Choroid plexus epithelial cell (primary cell): ENCODE data around the gene SLC22A23.

Experiments
- DNase-seq: peaks from one replicate; pipeline ENCODE4 v3.0.0-alpha.2; 2010; ENCODE audit warnings: low read depth
- H3K4me3 ChIP-seq: 2 replicates; pipeline ENCODE4 v1.5.1; 2011; ENCODE audit warnings: low read depth, mild to moderate bottlenecking, control low read depth, low read length, moderate library complexity
- TF ChIP-seq, protein P1 (sequence below): conservative IDR thresholded peaks from 2 replicates; pipeline ENCODE4 v1.5.1; 2011; ENCODE audit warnings: low read depth, mild to moderate bottlenecking, control low read depth, inconsistent platforms, low read length, moderate library complexity

Gene SLC22A23

DNA sequence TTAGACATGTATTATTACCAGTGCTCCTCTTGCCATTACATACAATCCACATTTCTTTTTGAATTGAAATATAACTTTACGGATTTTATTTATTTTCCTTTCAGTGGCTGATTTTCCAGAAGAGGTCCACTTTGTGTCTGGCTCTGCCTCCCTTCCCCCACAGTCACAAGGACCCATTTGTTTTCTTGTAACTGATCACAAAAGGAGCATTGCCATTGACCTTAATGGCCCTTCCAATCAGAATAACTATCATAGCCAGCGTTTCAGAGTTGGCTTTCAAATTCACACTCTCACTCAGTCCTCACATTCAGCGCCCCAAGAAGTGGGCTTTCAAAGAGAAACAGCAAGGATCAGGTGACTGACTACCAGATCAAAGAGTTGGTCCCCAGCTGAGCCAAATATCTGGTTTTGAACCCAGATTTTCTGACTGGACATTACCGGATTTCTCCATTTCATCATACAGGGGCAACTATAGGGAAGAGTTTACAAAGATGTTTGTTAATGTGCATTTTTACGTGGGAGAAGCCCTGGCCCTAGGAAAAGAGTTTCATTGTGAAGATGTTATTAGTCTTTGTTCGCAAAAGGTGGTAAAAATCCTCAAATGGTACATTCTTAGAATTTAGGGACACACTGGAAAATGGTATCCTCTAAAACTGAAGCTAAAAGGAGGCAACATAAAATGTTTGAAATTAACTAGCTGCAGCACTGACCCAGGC, 2.0 kb upstream of the SLC22A23 start:
- no peak for DNase-seq
- TF ChIP-seq, protein P1, sequence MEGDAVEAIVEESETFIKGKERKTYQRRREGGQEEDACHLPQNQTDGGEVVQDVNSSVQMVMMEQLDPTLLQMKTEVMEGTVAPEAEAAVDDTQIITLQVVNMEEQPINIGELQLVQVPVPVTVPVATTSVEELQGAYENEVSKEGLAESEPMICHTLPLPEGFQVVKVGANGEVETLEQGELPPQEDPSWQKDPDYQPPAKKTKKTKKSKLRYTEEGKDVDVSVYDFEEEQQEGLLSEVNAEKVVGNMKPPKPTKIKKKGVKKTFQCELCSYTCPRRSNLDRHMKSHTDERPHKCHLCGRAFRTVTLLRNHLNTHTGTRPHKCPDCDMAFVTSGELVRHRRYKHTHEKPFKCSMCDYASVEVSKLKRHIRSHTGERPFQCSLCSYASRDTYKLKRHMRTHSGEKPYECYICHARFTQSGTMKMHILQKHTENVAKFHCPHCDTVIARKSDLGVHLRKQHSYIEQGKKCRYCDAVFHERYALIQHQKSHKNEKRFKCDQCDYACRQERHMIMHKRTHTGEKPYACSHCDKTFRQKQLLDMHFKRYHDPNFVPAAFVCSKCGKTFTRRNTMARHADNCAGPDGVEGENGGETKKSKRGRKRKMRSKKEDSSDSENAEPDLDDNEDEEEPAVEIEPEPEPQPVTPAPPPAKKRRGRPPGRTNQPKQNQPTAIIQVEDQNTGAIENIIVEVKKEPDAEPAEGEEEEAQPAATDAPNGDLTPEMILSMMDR: no peak
- H3K4me3 ChIP-seq: no peak overlapping the region

DNA sequence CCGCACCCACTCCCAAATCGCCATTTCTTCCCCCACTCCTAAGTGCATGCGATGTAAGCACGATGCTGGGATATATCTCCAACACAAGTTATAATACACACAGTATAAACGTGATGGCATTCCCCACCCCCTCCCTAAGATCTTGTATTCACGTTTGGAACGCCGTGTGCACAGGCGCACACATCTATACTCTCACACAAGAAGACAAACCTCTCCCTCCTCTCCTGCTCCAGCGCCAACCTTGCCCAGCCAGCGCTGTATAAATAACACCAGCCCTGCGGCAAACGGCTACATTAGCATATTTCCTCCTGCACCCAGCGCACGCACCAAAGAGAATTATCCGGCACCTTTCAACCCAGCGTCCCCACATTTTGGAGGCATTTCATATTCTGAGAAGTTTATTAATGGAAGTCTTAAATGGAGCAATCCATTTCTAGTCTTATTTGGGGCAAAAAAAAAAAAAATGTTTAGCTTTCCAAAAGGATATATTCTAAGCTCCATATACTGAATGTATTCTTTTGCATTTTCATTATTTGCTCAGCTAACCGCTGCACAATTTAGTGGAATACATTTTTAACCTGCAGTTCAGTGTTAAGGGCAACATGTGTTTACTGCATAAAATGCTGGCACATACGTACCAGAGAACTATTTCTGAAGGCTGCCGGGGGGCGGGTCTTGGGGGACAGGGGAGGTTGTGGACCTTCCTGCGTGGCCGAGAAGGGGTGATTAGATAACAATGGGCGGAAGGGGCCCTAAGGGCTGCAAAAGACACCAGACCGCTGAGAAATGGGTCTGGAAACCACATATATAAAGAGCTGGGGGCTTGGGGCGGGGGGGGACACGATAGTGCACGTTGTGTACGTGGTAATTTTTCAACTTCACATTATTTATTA, 1.1 kb upstream of the SLC22A23 start:
- peak; percentile 43 for DNase-seq
- H3K4me3 ChIP-seq: peak overlapping the region; percentile 73
- TF ChIP-seq, protein P1: no peak

DNA sequence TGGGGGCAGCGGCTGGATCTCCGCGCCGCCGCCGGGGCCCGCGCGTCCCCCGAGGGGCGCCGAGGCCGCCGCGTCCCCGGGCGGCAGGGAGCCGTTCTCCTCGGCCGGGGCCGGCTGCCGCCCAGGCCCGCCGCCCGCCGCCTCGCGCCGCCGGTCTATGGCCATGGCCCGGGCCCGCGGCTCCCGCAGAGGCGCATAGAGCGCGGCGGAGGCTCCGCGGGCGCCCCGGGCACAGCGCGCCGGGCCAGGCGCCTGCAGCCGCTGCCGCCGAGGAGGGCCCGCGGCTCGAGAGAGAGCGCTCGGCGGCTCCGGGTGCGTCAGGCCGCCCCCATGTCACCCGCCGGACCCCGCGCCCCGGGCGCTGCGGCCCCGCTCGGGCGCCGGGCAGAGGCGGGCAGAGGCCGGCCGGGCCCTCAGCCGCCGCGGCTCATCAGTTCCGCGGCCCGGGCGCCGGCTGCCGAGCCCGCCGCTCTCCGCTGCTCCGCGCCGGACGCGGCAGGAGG, 404 bp downstream of the SLC22A23 start:
- no peak for DNase-seq
- peak overlapping the region; percentile 73 for H3K4me3 ChIP-seq
- TF ChIP-seq, protein P1: no peak

DNA sequence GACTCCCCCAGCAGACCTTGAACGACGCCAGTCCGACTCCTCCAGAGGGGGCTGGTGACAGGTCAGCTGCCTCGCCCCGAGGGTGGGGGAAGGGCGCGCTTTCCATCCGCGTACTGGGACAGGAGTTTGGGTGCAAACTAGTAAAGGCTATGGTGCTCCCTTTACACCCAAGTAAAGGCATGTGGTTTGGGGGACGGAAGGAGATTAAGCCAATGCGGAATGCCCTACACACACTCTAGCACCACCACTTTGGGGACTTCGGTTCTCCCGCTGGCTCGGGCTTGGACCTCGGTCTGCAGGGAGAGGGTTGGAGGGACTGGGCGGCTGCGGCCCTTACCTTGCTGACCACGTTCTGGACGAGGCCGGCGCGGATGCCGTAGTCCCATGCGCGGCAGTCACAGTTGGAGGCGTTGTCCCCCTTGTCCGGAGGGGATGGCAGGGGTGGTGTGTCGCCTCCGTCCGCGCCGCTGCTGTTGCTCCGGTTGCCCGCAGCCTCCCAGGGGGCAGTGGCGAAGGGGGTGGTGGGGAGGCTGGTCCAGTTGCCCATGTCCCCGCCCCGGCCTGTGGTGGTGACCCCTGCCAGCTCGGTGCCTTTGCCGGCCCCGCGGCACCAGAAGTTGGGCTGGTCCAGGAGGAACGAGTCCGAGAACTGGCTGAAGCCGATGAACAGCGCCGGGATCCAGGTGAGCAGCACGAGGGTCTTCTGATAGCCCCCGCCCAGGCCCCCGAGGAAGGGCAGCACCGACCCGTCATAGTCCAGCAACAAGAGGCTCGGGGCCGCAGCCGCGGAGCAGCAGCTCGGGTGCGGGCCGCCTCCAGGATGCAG, 1.1 kb downstream of the SLC22A23 start:
- peak overlapping the region; percentile 73 for H3K4me3 ChIP-seq
- no peak for DNase-seq
- TF ChIP-seq, protein P1: no peak

DNA sequence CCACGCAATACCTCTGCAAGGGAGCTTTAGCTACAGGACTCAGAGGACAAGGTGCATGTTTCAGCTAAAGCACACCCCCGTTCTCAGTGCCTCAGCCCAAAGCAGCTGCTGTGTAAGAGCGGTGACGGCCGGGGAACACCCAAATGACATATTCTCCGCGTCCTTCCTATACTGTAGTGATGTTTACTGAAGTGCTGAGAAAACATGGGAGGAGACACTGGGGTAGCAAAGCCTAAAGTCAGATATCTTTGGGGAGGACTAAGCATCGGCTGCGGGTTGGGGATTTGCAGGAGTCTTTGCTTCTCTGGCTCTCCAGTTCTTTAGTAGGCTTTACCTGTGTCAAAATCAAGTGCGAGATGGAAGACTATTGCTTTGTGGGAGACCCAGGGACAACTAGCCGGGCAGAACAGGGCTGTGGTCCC, 1.7 kb downstream of the SLC22A23 start:
- TF ChIP-seq, protein P1: no peak
- peak overlapping the region; percentile 73 for H3K4me3 ChIP-seq
- no peak for DNase-seq

DNA sequence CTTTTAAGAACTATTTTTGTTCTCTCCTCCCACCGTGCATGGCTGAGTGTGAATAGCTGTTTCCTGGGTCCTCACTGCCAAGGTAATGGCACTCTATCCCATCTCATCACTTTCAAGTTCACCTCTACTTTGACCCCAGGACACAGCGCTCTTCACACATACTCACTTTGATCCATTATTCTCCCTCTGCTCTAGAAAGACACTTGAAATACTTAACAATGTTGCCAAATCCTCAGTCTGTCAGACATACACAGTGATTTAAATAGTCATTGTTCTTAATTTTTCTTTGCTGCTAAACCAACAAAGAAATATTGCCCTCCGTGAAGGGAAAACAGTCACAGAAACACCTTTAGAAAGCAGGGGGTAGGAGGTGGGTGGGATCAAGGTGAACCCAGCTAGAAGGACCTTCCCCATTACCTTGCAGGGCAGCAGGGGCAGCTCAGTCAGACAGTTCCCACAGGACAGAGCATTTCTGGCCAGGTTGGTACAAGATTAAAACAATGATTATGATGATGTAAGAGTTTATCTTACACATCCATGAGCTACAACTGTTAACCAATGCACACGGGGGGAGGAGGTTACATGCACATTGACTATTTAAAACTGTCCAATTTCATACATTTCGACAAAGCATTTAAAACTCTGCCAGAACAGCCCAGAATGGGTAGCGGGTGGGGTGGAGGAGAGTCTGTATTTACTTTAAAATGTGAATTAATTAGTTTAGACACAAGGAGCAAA, 2.4 kb downstream of the SLC22A23 start:
- peak overlapping the region; percentile 73 for H3K4me3 ChIP-seq
- TF ChIP-seq, protein P1: no peak

More for the DNA sequence above, 2.4 kb downstream of the SLC22A23 start:
- DNase-seq: no peak
